IMR-90 (cell line): ENCODE data around the gene CNTN5. TPM values are rescaled to one million over a fixed set of nuclear protein-coding genes. Genes with fewer than 3 reads are reported as not detected.

Experiments used
- ATAC-seq: fragments of 200-7000 bp; cut with Tn5 transposase; 2 replicates; pipeline ENCODE4 v1.9.1; 2020; ENCODE audit warnings: low read depth, mild to moderate bottlenecking, moderate library complexity
- BruUV-seq: library from RNA; stranded (reverse); fragments of 400-500 nt; replicated peaks from 2 replicates; lab custom pipeline; 2021; lab: Mats Ljungman, UMichigan
- CTCF ChIA-PET: fragments of 300-600 bp; formaldehyde crosslinking; extraction: SDS; loops from one replicate; lab custom pipeline; 2021; ENCODE audit warnings: antibody characterized with exemption; lab: Yijun Ruan, JAX
- POLR2A ChIA-PET: fragments of 300-600 bp; sonication (Branson Sonifier 250); formaldehyde crosslinking; loops from one replicate; lab custom pipeline; 2022; ENCODE audit warnings: antibody characterized with exemption; ENCODE audit not compliant: unreplicated experiment; lab: Charles Lee
- DNase-seq: peaks from one replicate; pipeline ENCODE4 v3.0.0; 2013
- H2AFZ ChIP-seq: replicated peaks from 2 replicates; pipeline ENCODE3; 2013; ENCODE audit warnings: low read length, mild to moderate bottlenecking; ENCODE audit not compliant: poor library complexity
- H2AK5ac ChIP-seq: 2 replicates; pipeline ENCODE4 v1.6.1; 2013; ENCODE audit warnings: low read depth, low read length, inconsistent platforms
- H2AK9ac ChIP-seq: replicated peaks from 2 replicates; pipeline ENCODE3; 2013; ENCODE audit warnings: mild to moderate bottlenecking, low read depth, low read length, moderate library complexity; ENCODE audit not compliant: poor library complexity
- H2BK120ac ChIP-seq: 2 replicates; pipeline ENCODE4 v1.6.1; 2013; ENCODE audit warnings: low read depth, low read length, inconsistent platforms
- H2BK15ac ChIP-seq: 3 replicates; pipeline ENCODE4 v1.6.1; 2013; ENCODE audit warnings: low read depth, low read length, inconsistent platforms
- H2BK20ac ChIP-seq: 2 replicates; pipeline ENCODE4 v1.6.1; 2013; ENCODE audit warnings: low read depth, mild to moderate bottlenecking, inconsistent platforms, low read length, moderate library complexity
- H2BK5ac ChIP-seq: 2 replicates; pipeline ENCODE4 v1.6.1; 2013; ENCODE audit warnings: mild to moderate bottlenecking, low read depth, low read length, inconsistent platforms; ENCODE audit not compliant: poor library complexity, severe bottlenecking
- H3K14ac ChIP-seq: replicated peaks from 2 replicates; pipeline ENCODE4 v1.6.1; 2013; ENCODE audit warnings: low read depth, low read length, inconsistent platforms
- H3K18ac ChIP-seq: 2 replicates; pipeline ENCODE4 v1.6.1; 2013; ENCODE audit warnings: low read depth, low read length, control low read depth
- H3K23ac ChIP-seq: 2 replicates; pipeline ENCODE4 v1.6.1; 2013; ENCODE audit warnings: low read depth, low read length, inconsistent platforms
- H3K27ac ChIP-seq: 2 replicates; pipeline ENCODE4 v1.5.1; 2013; ENCODE audit warnings: mild to moderate bottlenecking, control low read depth, low read length; ENCODE audit not compliant: insufficient read depth
- H3K27me3 ChIP-seq: 2 replicates; pipeline ENCODE4 v1.6.1; 2013; ENCODE audit warnings: low read length; ENCODE audit not compliant: control insufficient read depth, insufficient read depth
- H3K36me3 ChIP-seq: 2 replicates; pipeline ENCODE4 v1.6.1; 2013; ENCODE audit warnings: low read length, mixed read lengths; ENCODE audit not compliant: control insufficient read depth, insufficient read depth
- H3K4ac ChIP-seq: 2 replicates; pipeline ENCODE4 v1.6.1; 2013; ENCODE audit warnings: low read depth, low read length, inconsistent platforms
- H3K4me1 ChIP-seq: 2 replicates; pipeline ENCODE4 v1.6.1; 2013; ENCODE audit warnings: low read length, mixed read lengths; ENCODE audit not compliant: control insufficient read depth, insufficient read depth
- H3K4me2 ChIP-seq: 2 replicates; pipeline ENCODE4 v1.6.1; 2013; ENCODE audit warnings: low read depth, mild to moderate bottlenecking, control low read depth, low read length, moderate library complexity
- H3K4me3 ChIP-seq: 2 replicates; pipeline ENCODE4 v1.5.1; 2013; ENCODE audit warnings: low read depth, mild to moderate bottlenecking, control low read depth, low read length, moderate library complexity; ENCODE audit not compliant: insufficient read depth
- H3K56ac ChIP-seq: 2 replicates; pipeline ENCODE4 v1.6.1; 2013; ENCODE audit warnings: low read length, inconsistent platforms; ENCODE audit not compliant: insufficient read depth; ENCODE audit errors: extremely low read depth
- H3K79me1 ChIP-seq, 2 experiments: 2 replicates each; pipeline ENCODE4 v1.6.1; 2013; ENCODE audit warnings: low read length in 2 of 2, inconsistent platforms in 1 of 2, low read depth in 1 of 2
- H3K9ac ChIP-seq: 2 replicates; pipeline ENCODE4 v1.6.1; 2013; ENCODE audit warnings: low read depth, low read length, control low read depth
- H3K9me1 ChIP-seq: 2 replicates; pipeline ENCODE4 v1.6.1; 2013; ENCODE audit warnings: low read length, inconsistent platforms; ENCODE audit not compliant: insufficient read depth
- H3K9me3 ChIP-seq: 2 replicates; pipeline ENCODE4 v1.6.1; 2013; ENCODE audit warnings: low read length; ENCODE audit not compliant: control insufficient read depth, insufficient read depth
- H4K20me1 ChIP-seq: 2 replicates; pipeline ENCODE4 v1.6.1; 2013; ENCODE audit warnings: low read length, inconsistent platforms; ENCODE audit not compliant: insufficient read depth
- H4K5ac ChIP-seq: 2 replicates; pipeline ENCODE4 v1.6.1; 2013; ENCODE audit warnings: mild to moderate bottlenecking, low read depth, low read length, control low read depth
- H4K8ac ChIP-seq, 2 experiments: 2 replicates each; pipeline ENCODE4 v1.6.1; 2013; ENCODE audit warnings: low read depth in 2 of 2, low read length in 2 of 2, control low read depth in 1 of 2, inconsistent platforms in 1 of 2
- H4K91ac ChIP-seq: 2 replicates; pipeline ENCODE4 v1.6.1; 2013; ENCODE audit warnings: low read depth, low read length, inconsistent platforms; ENCODE audit not compliant: insufficient read depth
- RCOR1 ChIP-seq: IDR thresholded peaks from 2 replicates; pipeline ENCODE4 v1.6.1; 2012; ENCODE audit warnings: mild to moderate bottlenecking, low read length, improper control_type of control experiment; ENCODE audit not compliant: insufficient replicate concordance
- WGBS, 2 experiments: methylation state at CpG; one replicate each; pipeline versions ENCODE4 v1.1.5 to v1.1.7; 2013; ENCODE audit warnings: missing lambda C conversion rate in 2 of 2; ENCODE audit not compliant: insufficient read length in 1 of 2; ENCODE audit errors: extremely low coverage in 2 of 2; 5-methylcytosine and 5-hydroxymethylcytosine counted together
- dilution Hi-C: fragments of 300-500 bp; cut with HindIII; formaldehyde crosslinking; loops from one replicate; pipeline ENCODE4 v1.14.3; 2018; ENCODE audit warnings: low sequenced_read_pairs; ENCODE audit not compliant: unreplicated experiment
- in situ Hi-C: fragments of 300-500 bp; cut with MboI; formaldehyde crosslinking; loops from 3 replicates; pipeline ENCODE4 v1.14.3; 2019; ENCODE audit warnings: low sequenced_read_pairs, inconsistent platforms, mixed read lengths
- intact Hi-C: fragments of 100-400 bp; cut with micrococcal nuclease; formaldehyde crosslinking; loops from 2 replicates; pipeline ENCODE4 v1.10.0; 2022
- polyA plus RNA-seq, 3 experiments: library from polyadenylated mRNA; depleted of rRNA; stranded (reverse); fragments of >200 nt; gene quantifications; 2 replicates each; pipeline ENCODE4 v1.2.3, GENCODE V29; 2012; ENCODE audit warnings: low replicate concordance in 1 of 3
- total RNA-seq: library from RNA; depleted of rRNA; stranded (reverse); fragments of >200 nt; gene quantifications from 2 replicates; pipeline ENCODE4 v1.2.3, GENCODE V29; 2012

CNTN5 gene
- total and polyA plus RNA-seq, 2 of the 4 experiments (the other 2 are of a cell fraction): not detected

- DNase-seq: no peak
- no peak overlapping the region for H3K27ac ChIP-seq
Observed at GRCh38 chr11:99349151-99349673, 328.5 kb downstream of the CNTN5 start.

More at GRCh38 chr11:99349151-99349673, 328.5 kb downstream of the CNTN5 start:
- TF ChIP-seq RCOR1: no peak
- Histone ChIP-seq H4K20me1 (no peaks in the 10 kb centered on the region), H3K18ac (no peak overlapping the region), H2BK15ac (no peak overlapping the region), H4K91ac (no peak overlapping the region), H3K14ac (no peak overlapping the region), H3K4me1 (no peaks in the 10 kb centered on the region), H3K56ac (no peak overlapping the region), H3K79me1 (no peaks in the 10 kb centered on the region), H3K4me3 (no peak overlapping the region), H2AK5ac (no peak overlapping the region), H4K5ac (no peak overlapping the region), H2BK20ac (no peak overlapping the region), H4K8ac (no peak overlapping the region), H2BK5ac (no peak overlapping the region), H3K27me3 (no peaks in the 10 kb centered on the region), H3K36me3 (no peaks in the 10 kb centered on the region), H3K23ac (no peak overlapping the region), H3K9me1 (no peaks in the 10 kb centered on the region), H3K4ac (no peak overlapping the region), H2BK120ac (no peak overlapping the region), H2AK9ac (no peak overlapping the region), H3K9ac (no peak overlapping the region), H2AFZ (no peak overlapping the region), H3K9me3 (no peaks in the 10 kb centered on the region), H3K4me2 (no peak overlapping the region)
- 60% methylated on average over 1 of the region's 5 CpGs; no CpG with 5 or more reads in 1 of the 2 experiments for WGBS, 2 experiments
- dilution Hi-C loops (no loop called here), in situ Hi-C loops (no loop called here), intact Hi-C loops (no loop called here)
- ChIA-PET POLR2A (no interaction called here), CTCF (no interaction called here)
- no TSS peak for BruUV-seq
- no peak for ATAC-seq
